ENCODE results near the gene DCDC2. TPM values are rescaled to one million over a fixed set of nuclear protein-coding genes. Genes with fewer than 3 reads are reported as not detected.

DCDC2 gene
- total and polyA plus RNA-seq, 4 donors: 0.51 to 13.0 (median 2.0) TPM

GRCh38 chr6:24223115-24223919 is 134.5 kb downstream of the DCDC2 start:
- Histone ChIP-seq H3K9me3 (ENCODE audit: control insufficient read depth in 4 of 4, low read length in 3 of 4) (no peaks in the 10 kb centered on the region), H3K27ac (ENCODE audit: low read depth in 1 of 2, low read length in 2 of 2) (no peak overlapping the region), H3K9ac (ENCODE audit: low read depth in 1 of 2, low read length in 2 of 2) (no peak overlapping the region), H3K27me3 (ENCODE audit: control insufficient read depth in 4 of 4, insufficient read depth in 4 of 4, low read length in 3 of 4) (no peaks in the 10 kb centered on the region), H3K4me1 (ENCODE audit: control insufficient read depth in 4 of 4, insufficient read depth in 4 of 4, low read length in 3 of 4) (no peaks in the 10 kb centered on the region), H3K4me3 (ENCODE audit: low read depth in 1 of 3, low read length in 3 of 3) (no peak overlapping the region), H3K36me3 (ENCODE audit: control insufficient read depth in 4 of 4, insufficient read depth in 3 of 4, low read depth in 1 of 4, low read length in 3 of 4) (no peaks in the 10 kb centered on the region)
- 66% methylated on average over 7 of the region's 7 CpGs for WGBS
- no peak for DNase-seq (ENCODE audit: low spot score)
- no peak for TF ChIP-seq FOXA2 (IDR thresholded peaks at IDR 0.05)
- TF ChIP-seq GABPA (IDR thresholded peaks at IDR 0.05 in 1 of 2, conservative IDR thresholded peaks at IDR 0.05 in 1 of 2): no peak
- no peak for TF ChIP-seq ATF3 (IDR thresholded peaks at IDR 0.05)
- no peak for TF ChIP-seq SP1 (IDR thresholded peaks at IDR 0.05)
- TF ChIP-seq ZBTB33 (IDR thresholded peaks at IDR 0.05): no peak
- TF ChIP-seq HNF4A (conservative IDR thresholded peaks at IDR 0.05): no peak
- no peak for TF ChIP-seq YY1 (IDR thresholded peaks at IDR 0.05)
- TF ChIP-seq CTCF (IDR thresholded peaks at IDR 0.05; ENCODE audit: low read depth, low read length, missing input control): no peak

GRCh38 chr6:24219670-24220069 is 138.2 kb downstream of the DCDC2 start:
- Histone ChIP-seq H3K27me3 (ENCODE audit: control insufficient read depth in 4 of 4, insufficient read depth in 4 of 4, low read length in 3 of 4) (no peaks in the 10 kb centered on the region), H3K4me1 (ENCODE audit: control insufficient read depth in 4 of 4, insufficient read depth in 4 of 4, low read length in 3 of 4) (no peaks in the 10 kb centered on the region), H3K36me3 (ENCODE audit: control insufficient read depth in 4 of 4, insufficient read depth in 3 of 4, low read depth in 1 of 4, low read length in 3 of 4) (no peaks in the 10 kb centered on the region), H3K9me3 (ENCODE audit: control insufficient read depth in 4 of 4, low read length in 3 of 4) (no peaks in the 10 kb centered on the region), H3K4me3 (ENCODE audit: low read depth in 1 of 3, low read length in 3 of 3) (no peak overlapping the region), H3K9ac (ENCODE audit: low read depth in 1 of 2, low read length in 2 of 2) (no peak overlapping the region), H3K27ac (ENCODE audit: low read depth in 1 of 2, low read length in 2 of 2) (no peak overlapping the region)
- DNase-seq (ENCODE audit: low spot score): no peak
- 70% methylated on average over 3 of the region's 3 CpGs for WGBS
- TF ChIP-seq MAX (IDR thresholded peaks at IDR 0.05) (no peak), TAF1 (conservative IDR thresholded peaks at IDR 0.05) (no peak), ATF3 (IDR thresholded peaks at IDR 0.05) (no peak), CTCF (IDR thresholded peaks at IDR 0.05; ENCODE audit: low read depth, low read length, missing input control) (no peak), YY1 (IDR thresholded peaks at IDR 0.05) (no peak)

All from liver (tissue), 9 donors.